A673 (cell line): ENCODE results near the gene ITCH.

ENCODE experiments used
- CTCF ChIP-seq: fragments of 300-800, 200-600 bp; sonication (generic); conservative IDR thresholded peaks from 2 replicates; pipeline ENCODE4 v1.5.1; 2017; ENCODE audit warnings: low read depth, mild to moderate bottlenecking, antibody characterized with exemption, low read length, moderate library complexity, mixed read lengths
- EZH2 ChIP-seq: fragments of 200-600 bp; sonication (generic); IDR thresholded peaks from 2 replicates; pipeline ENCODE4 v1.6.1; 2017; ENCODE audit warnings: borderline replicate concordance, low read depth, mild to moderate bottlenecking, mixed read lengths, antibody characterized with exemption, low read length; ENCODE audit not compliant: poor library complexity, severe bottlenecking

- TF ChIP-seq CTCF = no peak
- no peak for TF ChIP-seq EZH2
Measured at GRCh38 chr20:34445177-34446065, 82.3 kb downstream of the ITCH start.
